Measurements from ENCODE around the gene DPEP1.
"Not testable (repeated sequence)": the region's sequence is repeated elsewhere in the genome, so short reads cannot be mapped to it uniquely, and the experiment has no call there.

Gene DPEP1

DNA sequence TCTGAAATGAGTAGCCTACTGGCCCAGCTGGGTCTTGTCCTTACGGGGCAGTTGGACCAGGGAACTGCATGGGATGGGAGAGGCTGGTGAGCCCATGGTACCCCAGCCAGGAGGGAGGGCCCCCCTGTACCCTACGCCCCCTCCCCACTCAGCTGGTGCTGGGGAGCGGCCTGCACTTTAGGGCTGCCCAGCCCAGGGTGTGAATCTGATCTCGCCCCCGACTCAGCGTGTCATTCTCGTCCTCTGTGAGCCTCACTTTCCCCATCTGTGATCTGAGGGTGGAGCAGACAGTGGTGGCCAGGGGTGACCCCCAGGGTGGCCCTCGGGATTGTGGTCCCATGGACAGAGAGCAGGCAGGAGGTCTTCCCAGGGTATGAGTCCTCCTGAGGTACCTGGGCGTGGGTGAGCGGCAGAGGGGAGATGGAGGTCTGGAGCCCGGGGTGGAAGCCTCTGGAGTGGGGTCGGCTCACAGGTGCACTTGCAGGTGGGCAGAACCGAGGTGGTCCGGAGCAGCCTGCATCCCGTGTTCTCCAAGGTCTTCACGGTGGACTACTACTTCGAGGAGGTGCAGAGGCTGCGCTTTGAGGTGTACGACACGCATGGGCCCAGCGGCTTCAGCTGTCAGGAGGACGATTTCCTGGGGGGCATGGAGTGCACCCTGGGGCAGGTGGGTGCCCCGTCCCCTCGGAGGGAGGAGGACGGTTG lies 36.2 kb upstream of the DPEP1 start:
- DNase-seq: no peak

DNA sequence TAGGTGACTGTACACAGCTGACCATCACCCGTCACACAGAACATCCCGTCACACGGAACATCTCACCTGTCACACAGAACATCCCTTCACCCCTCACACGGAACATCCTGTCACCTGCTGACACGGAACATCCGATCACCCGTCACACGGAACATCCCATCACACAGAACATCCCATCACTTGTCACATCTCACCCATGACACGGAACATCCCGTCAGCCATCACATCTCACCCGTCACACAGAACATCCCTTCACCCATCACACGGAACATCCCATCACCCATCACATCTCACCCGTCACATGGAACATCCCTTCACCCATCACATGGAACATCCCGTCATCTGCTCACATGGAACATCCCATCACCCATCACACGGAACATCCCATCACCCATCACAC lies 34.1 kb upstream of the DPEP1 start:
- no peak for DNase-seq

DNA sequence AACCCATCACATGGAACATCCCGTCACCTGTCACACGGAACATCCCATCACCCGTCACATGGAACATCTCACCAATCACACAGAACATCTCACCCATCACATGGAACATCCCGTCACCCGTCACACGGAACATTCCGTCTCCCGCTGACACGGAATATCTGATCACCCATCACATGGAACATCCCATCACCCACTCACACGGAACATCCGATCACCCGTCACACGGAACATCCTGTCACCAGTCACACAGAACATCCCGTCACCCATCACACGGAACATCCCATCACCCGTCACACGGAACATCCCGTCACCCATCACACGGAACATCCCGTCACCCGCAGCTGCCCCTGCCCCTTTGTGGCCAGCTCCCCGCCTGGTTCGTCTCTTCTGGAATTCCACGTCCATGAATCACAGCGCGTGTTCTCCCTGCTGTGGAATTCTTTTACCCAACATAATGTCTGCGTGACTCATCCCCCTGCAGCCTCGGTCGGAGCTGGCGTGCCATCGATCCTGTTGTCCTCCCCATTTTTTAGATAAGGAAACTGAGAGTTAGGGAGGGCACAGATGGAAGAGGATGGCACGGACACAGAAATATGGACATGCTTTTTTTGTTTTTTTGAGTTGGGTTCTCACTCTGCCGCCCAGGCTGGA lies 32.3 kb upstream of the DPEP1 start:
- no peak for DNase-seq

DNA sequence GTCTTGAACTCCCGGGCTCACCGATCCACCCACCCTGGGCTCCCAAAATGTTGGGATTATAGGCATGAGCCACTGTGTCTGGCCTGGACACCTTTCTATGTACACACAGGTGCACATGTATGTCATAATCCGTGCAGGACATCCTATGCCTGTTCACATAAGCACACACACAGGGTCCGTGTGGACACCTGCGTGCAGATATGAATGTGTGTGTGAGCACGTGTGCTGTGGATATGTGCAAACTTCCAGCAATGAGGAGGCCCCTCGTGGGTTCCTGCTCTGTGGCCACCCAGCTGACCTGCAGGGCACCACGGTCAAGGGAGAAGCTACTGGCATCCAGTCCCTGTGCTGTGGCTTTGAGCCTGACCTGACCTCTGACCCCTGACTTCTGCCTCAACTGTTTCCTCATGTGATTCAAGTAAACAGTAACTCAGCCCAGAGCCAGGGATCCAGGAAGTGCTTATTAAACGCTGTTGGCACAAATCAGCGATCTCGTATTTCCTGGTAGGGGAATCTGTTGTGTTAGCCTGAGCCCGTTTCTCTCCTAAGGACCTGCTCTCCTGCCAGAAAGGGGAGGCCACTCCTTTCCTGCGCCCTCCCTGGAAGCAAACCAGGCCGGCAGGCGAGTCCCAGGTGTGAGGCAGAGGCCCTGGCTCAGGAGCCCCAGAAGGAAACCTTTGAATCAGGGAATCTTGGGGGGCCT lies 31.4 kb upstream of the DPEP1 start:
- peak; percentile 21 for DNase-seq

- DNase-seq: no peak
Measured at GRCh38 chr16:89582614-89583196, 30.7 kb upstream of the DPEP1 start.

DNA sequence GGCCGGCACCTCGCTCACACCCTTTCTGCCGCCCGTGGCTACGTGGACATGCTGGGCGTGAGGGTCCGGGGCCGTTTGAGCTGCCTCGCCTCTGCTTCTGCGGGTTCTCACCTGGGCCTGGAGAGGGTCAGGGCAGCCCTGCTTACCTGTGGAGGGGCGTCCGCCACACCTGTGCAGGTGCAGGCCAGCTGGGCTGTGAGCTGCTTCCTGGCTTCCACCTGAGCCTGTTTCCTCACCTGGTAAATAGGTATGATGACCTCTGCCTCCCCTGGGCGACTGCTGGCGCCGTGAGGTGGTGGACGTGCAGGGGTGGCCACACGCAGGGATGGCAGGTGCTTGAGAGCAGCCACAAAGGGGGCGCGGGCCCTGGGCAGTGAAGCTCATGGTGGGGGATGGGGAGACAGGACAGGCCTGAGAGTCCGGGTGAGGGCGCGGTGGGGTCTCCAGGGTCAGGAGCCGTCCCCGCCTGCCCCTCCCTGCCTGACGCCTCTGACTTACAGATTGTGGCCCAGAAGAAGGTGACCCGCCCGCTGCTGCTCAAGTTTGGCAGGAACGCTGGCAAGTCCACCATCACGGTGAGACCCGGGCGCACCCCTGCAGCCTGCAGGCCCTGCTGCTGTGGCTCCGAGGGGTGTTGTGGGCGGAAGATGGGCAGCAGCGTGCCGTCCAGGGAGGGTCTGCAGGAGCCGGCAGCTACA lies 30.1 kb upstream of the DPEP1 start:
- no peak for DNase-seq

GRCh38 chr16:89583895-89584644 lies 29.4 kb upstream of the DPEP1 start:
- no peak for DNase-seq

GRCh38 chr16:89584768-89585549 lies 28.5 kb upstream of the DPEP1 start:
- no peak for DNase-seq

- no peak for DNase-seq
Measured at GRCh38 chr16:89586218-89586617, 27.2 kb upstream of the DPEP1 start.

DNA sequence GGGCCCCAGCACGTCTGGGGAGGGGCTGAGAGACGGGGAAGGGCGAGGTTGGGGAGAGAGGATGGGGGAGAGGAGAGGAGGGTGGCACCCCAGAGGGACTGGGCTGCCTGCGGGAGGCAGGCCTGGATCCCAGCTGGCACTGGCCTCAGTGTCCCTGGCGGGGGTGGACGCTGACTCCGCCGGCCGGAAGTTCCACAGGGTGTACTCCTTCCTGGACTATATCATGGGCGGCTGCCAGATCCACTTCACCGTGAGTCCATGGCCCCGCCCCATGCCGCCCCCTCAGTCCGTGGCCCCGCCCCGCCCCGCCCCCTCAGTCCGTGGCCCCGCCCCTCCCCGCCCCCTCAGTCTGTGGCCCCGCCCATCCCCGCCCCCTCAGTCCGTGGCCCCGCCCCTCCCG lies 26.6 kb upstream of the DPEP1 start:
- no peak for DNase-seq

DNA sequence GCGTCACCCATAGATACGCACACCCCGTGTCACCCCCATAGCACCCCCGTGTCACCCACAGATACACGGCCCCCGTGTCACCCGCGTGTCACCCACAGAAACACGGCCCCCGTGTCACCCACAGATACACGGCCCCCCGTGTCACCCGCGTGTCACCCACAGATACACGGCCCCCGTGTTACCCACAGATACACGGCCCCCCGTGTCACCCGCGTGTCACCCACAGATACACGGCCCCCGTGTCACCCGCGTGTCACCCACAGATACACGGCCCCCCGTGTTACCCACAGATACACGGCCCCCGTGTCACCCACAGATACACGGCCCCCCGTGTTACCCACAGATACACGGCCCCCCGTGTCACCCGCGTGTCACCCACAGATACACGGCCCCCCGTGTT lies 25.8 kb upstream of the DPEP1 start:
- not testable (repeated sequence) for DNase-seq

- DNase-seq: no peak
Measured at GRCh38 chr16:89588413-89589109, 24.9 kb upstream of the DPEP1 start.

- no peak for DNase-seq
Measured at GRCh38 chr16:89589241-89589926, 24.1 kb upstream of the DPEP1 start.

DNA sequence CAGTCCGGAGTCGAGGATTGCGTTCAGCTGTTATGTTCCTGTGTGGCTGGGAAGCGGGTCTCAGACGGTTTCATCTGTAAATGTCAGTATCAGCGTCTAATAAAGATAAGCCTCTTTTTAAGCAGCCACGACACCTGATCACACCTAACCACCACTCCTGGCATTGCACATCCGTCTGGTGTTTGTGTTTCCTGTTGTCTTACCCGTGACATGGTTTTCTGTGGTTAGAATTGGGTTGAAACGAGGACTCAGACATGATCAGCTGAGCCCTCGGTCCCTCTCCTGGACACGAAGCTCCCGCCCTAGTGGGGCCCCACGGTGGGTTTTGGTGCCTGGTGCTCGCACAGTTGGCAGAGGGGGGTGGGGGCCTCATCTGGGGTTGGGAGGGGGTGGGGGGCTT lies 19.6 kb upstream of the DPEP1 start:
- DNase-seq: no peak

DNA sequence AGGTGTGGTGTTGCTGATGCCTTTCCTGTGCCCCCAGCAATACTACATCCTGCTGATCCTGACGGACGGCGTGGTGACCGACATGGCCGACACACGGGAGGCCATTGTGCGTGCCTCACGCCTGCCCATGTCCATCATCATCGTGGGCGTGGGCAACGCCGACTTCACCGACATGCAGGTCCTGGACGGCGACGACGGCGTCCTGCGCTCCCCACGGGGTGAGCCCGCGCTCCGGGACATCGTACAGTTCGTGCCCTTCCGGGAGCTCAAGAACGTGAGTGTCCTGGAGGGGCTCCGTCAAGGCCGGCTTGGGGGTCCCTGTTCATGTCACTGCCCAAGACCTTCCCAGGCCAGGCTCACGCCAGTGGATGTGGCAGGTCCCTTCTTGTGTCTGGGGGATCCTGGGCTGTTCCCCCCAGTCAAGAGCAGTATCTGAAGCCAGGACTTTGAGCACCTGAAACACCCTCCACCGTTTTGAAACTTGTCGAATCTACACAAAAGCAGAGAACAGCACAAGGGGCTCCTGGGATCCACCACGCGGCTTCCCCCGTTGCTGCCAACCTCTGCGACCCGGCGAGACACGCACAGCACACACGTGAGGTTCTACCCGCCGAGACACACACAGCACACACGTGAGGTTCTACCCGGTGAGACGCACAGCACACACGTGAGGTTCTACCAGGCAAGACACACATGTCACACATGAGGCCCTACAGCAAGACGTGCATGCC lies 17.9 kb upstream of the DPEP1 start:
- no peak for DNase-seq

DNA sequence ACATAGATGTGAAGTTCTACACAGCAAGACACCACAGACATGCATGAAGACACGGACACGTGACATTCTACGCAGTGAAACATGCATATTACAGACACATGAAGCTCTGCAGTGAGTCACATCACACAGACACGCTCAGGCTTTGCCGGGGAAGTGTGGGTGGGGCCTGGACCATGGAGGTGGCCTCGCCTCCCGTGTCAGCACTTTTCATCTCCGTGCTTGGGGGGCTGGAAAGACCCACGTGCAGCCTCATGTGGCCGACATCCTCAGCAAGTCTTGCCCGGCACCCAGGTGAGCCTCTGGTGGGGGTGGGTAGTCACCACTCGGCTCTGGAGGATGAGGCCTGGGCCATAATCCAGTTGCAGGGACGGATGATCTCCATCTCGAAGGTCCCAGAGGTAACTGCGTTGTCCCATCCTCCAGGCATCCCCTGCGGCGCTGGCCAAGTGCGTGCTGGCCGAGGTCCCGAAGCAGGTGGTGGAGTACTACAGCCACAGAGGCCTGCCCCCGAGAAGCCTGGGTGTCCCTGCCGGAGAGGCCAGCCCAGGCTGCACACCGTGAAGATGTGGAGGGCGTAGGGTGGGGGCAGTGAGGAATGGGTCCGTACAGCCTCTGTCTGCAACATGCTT lies 17.3 kb upstream of the DPEP1 start:
- no peak for DNase-seq

DNA sequence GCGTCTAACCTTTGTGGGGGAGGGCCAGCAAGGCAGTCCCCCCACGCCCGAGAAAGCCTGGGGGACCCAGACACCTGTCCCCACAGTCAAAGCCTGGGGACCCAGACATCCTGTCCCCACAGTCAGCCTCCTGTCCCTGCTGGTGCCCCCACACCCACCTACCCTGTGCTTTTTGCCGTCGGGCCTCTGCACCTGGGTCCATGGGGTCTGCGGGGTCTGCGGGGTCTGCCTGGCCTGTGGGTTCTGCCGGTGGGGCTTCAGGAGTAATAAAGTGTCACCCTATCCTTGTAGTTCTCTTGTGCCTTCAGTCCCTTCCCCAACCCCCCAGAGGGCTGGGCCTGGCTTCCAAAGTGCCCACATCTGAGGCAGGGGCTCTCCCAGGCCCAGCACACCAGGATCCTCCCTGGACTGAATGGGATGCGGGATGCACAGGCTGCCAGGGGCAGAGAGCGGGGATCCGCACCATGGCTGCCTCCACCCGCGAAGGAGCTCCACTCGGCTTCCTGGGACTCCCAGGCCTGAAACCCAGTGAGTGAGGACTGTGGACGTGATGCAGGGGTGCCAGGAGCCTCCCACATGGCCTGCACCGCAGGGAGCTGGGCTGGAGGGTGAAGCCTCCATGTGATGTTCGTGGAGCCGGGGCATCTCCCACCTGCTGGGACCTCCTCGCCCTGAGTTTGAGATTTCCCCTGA lies 16.3 kb upstream of the DPEP1 start:
- no peak for DNase-seq

DNA sequence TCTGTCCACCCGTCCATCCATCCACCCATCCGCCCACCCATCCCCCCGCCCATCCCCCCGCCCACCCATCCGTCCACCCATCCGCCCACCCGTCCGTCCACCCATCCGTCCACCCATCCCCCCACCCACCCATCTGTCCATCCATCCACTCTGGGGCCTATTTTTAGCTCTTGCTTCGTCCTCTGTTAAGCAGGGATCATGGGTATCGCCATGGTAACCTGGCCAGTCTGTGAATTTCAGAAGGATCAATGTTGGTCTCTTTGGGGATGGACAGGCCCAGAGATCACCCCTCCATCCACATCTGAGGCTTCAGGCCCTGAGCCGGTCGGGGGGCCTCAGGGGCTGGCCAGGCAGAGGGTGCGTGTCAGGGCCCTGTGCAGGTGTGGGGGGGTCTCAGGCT lies 15.2 kb upstream of the DPEP1 start:
- no peak for DNase-seq

- no peak for DNase-seq
Measured at GRCh38 chr16:89599451-89599858, 14.0 kb upstream of the DPEP1 start.

Measured in MV-4-11 (cell line).